Colonic mucosa (tissue), 4 donors: ENCODE results near the gene MRTFA. TPM values are rescaled to one million over a fixed set of nuclear protein-coding genes. Genes with fewer than 3 reads are reported as not detected.

Experiments used
- DNase-seq: peaks from one replicate; pipeline ENCODE4 v3.0.0-alpha.2; 2020
- H3K27ac ChIP-seq: fragments of 200-600 bp; one replicate; pipeline ENCODE4 v1.8.0; 2021
- H3K27me3 ChIP-seq: fragments of 200-600 bp; one replicate; pipeline ENCODE4 v1.8.0; 2021
- H3K36me3 ChIP-seq: fragments of 200-600 bp; one replicate; pipeline ENCODE4 v1.8.0; 2021
- H3K4me1 ChIP-seq: fragments of 200-600 bp; one replicate; pipeline ENCODE4 v1.8.0; 2021; ENCODE audit warnings: mild to moderate bottlenecking
- H3K4me3 ChIP-seq: fragments of 200-600 bp; one replicate; pipeline ENCODE4 v1.8.0; 2021
- H3K9ac ChIP-seq, 2 donors: one replicate each; pipeline ENCODE4 v1.7.0; 2013; ENCODE audit warnings: control low read depth in 2 of 2, low read depth in 2 of 2, low read length in 2 of 2
- H3K9me3 ChIP-seq: fragments of 200-600 bp; one replicate; pipeline ENCODE4 v1.8.0; 2021
- CTCF ChIP-seq: fragments of 200-600 bp; IDR thresholded peaks from one replicate; pipeline ENCODE4 v1.8.0; 2022; ENCODE audit warnings: antibody characterized with exemption, mild to moderate bottlenecking
- intact Hi-C: fragments of 100-400 bp; cut with DNase I; formaldehyde crosslinking; loops from one replicate; pipeline ENCODE4 v1.14.1; 2022
- total RNA-seq, 2 donors: library from RNA; stranded (reverse); fragmentation: NEBNext Ultra II Directional in 1 of 2; extraction: Animal tissue kit (Norgen Biotek cat#: 25700) in 1 of 2; gene quantifications; one replicate each; pipeline ENCODE4 v1.2.1, GENCODE V29; 2021
- donor health status: healthy.
- donor health status: DM: no; HTN: no; CAD: no.
- donor health status: DM: no; HTN: no; CAD: no.

MRTFA gene
- total RNA-seq, 2 donors from 2014 or later = 31.9 to 35.6 TPM

GRCh38 chr22:40517631-40518030 is 118.9 kb downstream of the MRTFA start:
- H3K4me3 ChIP-seq = no peak overlapping the region
- H3K9ac ChIP-seq = no peak overlapping the region
- intact Hi-C loops = no loop called here
- H3K27me3 ChIP-seq = no peaks in the 10 kb centered on the region
- H3K9me3 ChIP-seq = no peaks in the 10 kb centered on the region
- peaks cover 4% of the 10 kb centered on the region for H3K4me1 ChIP-seq
- no peaks in the 10 kb centered on the region for H3K36me3 ChIP-seq
- no peak overlapping the region for H3K27ac ChIP-seq
- no peak for TF ChIP-seq CTCF
- DNase-seq = no peak

- intact Hi-C loops = no loop called here
- Histone ChIP-seq H3K27me3 (no peaks in the 10 kb centered on the region), H3K9me3 (no peaks in the 10 kb centered on the region), H3K36me3 (no peaks in the 10 kb centered on the region), H3K4me3 (no peak overlapping the region), H3K27ac (no peak overlapping the region), H3K9ac (no peak overlapping the region), H3K4me1 (peaks cover 4% of the 10 kb centered on the region)
- no peak for DNase-seq
- no peak for TF ChIP-seq CTCF
These were observed 120.1 kb downstream of the MRTFA start for GRCh38 chr22:40516416-40516815.

GRCh38 chr22:40512426-40513136 is 123.9 kb downstream of the MRTFA start:
- Histone ChIP-seq H3K9ac (no peak overlapping the region), H3K36me3 (no peaks in the 10 kb centered on the region), H3K27ac (peak overlapping the region; percentile 25), H3K27me3 (no peaks in the 10 kb centered on the region), H3K4me3 (no peak overlapping the region), H3K9me3 (no peaks in the 10 kb centered on the region), H3K4me1 (no peaks in the 10 kb centered on the region)
- no peak for TF ChIP-seq CTCF
- intact Hi-C loops = no loop called here
- no peak for DNase-seq

- no peak overlapping the region for H3K9ac ChIP-seq
- intact Hi-C loops = no loop called here
- no peaks in the 10 kb centered on the region for H3K36me3 ChIP-seq
- peak overlapping the region; percentile 2 for H3K27ac ChIP-seq
- H3K27me3 ChIP-seq = no peaks in the 10 kb centered on the region
- no peak overlapping the region for H3K4me3 ChIP-seq
- no peaks in the 10 kb centered on the region for H3K4me1 ChIP-seq
- no peak for DNase-seq
- no peak for TF ChIP-seq CTCF
- H3K9me3 ChIP-seq = no peaks in the 10 kb centered on the region
These were observed 124.9 kb downstream of the MRTFA start for GRCh38 chr22:40511604-40512003.

GRCh38 chr22:40510631-40511364 is 125.7 kb downstream of the MRTFA start:
- Histone ChIP-seq H3K9me3 (no peaks in the 10 kb centered on the region), H3K9ac (peak overlapping the region in 1 of 2 donors; percentile 15), H3K4me3 (no peak overlapping the region), H3K4me1 (no peaks in the 10 kb centered on the region), H3K27ac (peak overlapping the region; percentile 3), H3K36me3 (no peaks in the 10 kb centered on the region), H3K27me3 (no peaks in the 10 kb centered on the region)
- intact Hi-C loops = no loop called here
- no peak for TF ChIP-seq CTCF
- DNase-seq = no peak
